GM12878 (cell line): ENCODE measurements around the gene DCST1.

ENCODE experiments used
- CTCF ChIP-seq, 3 experiments: IDR thresholded peaks in 2 of 3; conservative IDR thresholded peaks in 1 of 3; 2 replicates each; pipeline ENCODE4 v1.5.1; 2011; ENCODE audit warnings: low read depth in 3 of 3, low read length in 3 of 3, mild to moderate bottlenecking in 3 of 3, control low read depth in 2 of 3, moderate library complexity in 2 of 3, inconsistent platforms in 1 of 3, mixed read lengths in 1 of 3; ENCODE audit not compliant: control insufficient read depth in 2 of 3, insufficient read depth in 1 of 3; ENCODE audit errors: extremely low read depth in 1 of 3
- EP300 ChIP-seq, 2 experiments: fragments of 150-350 bp in 1 of 2; IDR thresholded peaks; 2 replicates each; pipeline ENCODE4 v1.6.1; 2011 to 2012; ENCODE audit warnings: low read depth in 2 of 2, low read length in 2 of 2, borderline replicate concordance in 1 of 2, improper control_type of control experiment in 1 of 2, inconsistent platforms in 1 of 2; ENCODE audit not compliant: control insufficient read depth in 1 of 2
- GATAD2B ChIP-seq: fragments of 450-650 bp; conservative IDR thresholded peaks from 2 replicates; pipeline ENCODE4 v1.6.1; 2017; ENCODE audit warnings: low read depth, mild to moderate bottlenecking, moderate library complexity
- HCFC1 ChIP-seq: fragments of 150-350 bp; IDR thresholded peaks from 2 replicates; pipeline ENCODE4 v1.6.1; 2014; ENCODE audit warnings: low read length
- KAT2A ChIP-seq: conservative IDR thresholded peaks from 2 replicates; pipeline ENCODE4 v1.6.1; 2011; ENCODE audit warnings: low read depth, low read length; ENCODE audit not compliant: control insufficient read depth
- MAX ChIP-seq: IDR thresholded peaks from 2 replicates; pipeline ENCODE4 v1.6.1; 2012; ENCODE audit warnings: low read depth, low read length, improper control_type of control experiment
- NFIC ChIP-seq: IDR thresholded peaks from 2 replicates; pipeline ENCODE4 v1.6.1; 2012; ENCODE audit warnings: low read depth, mild to moderate bottlenecking, inconsistent platforms, low read length, moderate library complexity
- POLR2A ChIP-seq: IDR thresholded peaks from 2 replicates; pipeline ENCODE4 v1.6.1; 2011; ENCODE audit warnings: low read depth, mild to moderate bottlenecking, low read length
- POLR2AphosphoS5 ChIP-seq: IDR thresholded peaks from 2 replicates; pipeline ENCODE4 v1.6.1; 2011; ENCODE audit warnings: mild to moderate bottlenecking, low read length, inconsistent platforms
- TBL1XR1 ChIP-seq: IDR thresholded peaks from 2 replicates; pipeline ENCODE4 v1.6.1; 2012; ENCODE audit warnings: low read depth, low read length, improper control_type of control experiment
- ZNF24 ChIP-seq: fragments of 450-650 bp; IDR thresholded peaks from 2 replicates; pipeline ENCODE4 v1.6.1; 2017; ENCODE audit warnings: antibody characterized with exemption, mild to moderate bottlenecking

GRCh38 chr1:155079487-155080311 is 46.1 kb downstream of the DCST1 start:
- TF ChIP-seq TBL1XR1 (no peak), KAT2A (no peak), POLR2A (no peak), CTCF (IDR thresholded peaks at IDR 0.05 in 2 of 3, conservative IDR thresholded peaks at IDR 0.05 in 1 of 3; ENCODE audit: control insufficient read depth in 2 of 3, extremely low read depth in 1 of 3, insufficient read depth in 1 of 3, low read depth in 3 of 3, low read length in 3 of 3) (no peak), ZNF24 (no peak), POLR2AphosphoS5 (no peak), HCFC1 (no peak), NFIC (no peak), MAX (no peak), EP300 (IDR thresholded peaks at IDR 0.05; ENCODE audit: borderline replicate concordance in 1 of 2, control insufficient read depth in 1 of 2, low read depth in 2 of 2, low read length in 2 of 2) (no peak), GATAD2B (0 out of 2 replicates have a peak, but pooled peaks have one; percentile 17)
